Adipocyte (in vitro differentiated cells): ENCODE results near the gene MYLK4.

ENCODE experiments used
- DNase-seq: peaks from one replicate; pipeline ENCODE4 v3.0.0-alpha.2; 2015; ENCODE audit warnings: low read depth
- H3K27me3 ChIP-seq: replicated peaks from 2 replicates; pipeline ENCODE4 v1.7.0; 2013; ENCODE audit warnings: mild to moderate bottlenecking, low read length, moderate library complexity; ENCODE audit not compliant: control insufficient read depth, insufficient read depth
- H3K36me3 ChIP-seq: 2 replicates; pipeline ENCODE4 v1.7.0; 2013; ENCODE audit warnings: low read length, mild to moderate bottlenecking, moderate library complexity; ENCODE audit not compliant: control insufficient read depth, insufficient read depth, severe bottlenecking
- H3K4me1 ChIP-seq: 2 replicates; pipeline ENCODE4 v1.7.0; 2013; ENCODE audit warnings: mild to moderate bottlenecking, low read length, moderate library complexity; ENCODE audit not compliant: control insufficient read depth, insufficient read depth
- H3K4me3 ChIP-seq: 2 replicates; pipeline ENCODE4 v1.7.0; 2013; ENCODE audit warnings: mild to moderate bottlenecking, low read length, moderate library complexity
- H3K9ac ChIP-seq: 2 replicates; pipeline ENCODE4 v1.7.0; 2013; ENCODE audit warnings: mild to moderate bottlenecking, low read length, moderate library complexity
- H3K9me3 ChIP-seq: 2 replicates; pipeline ENCODE4 v1.7.0; 2013; ENCODE audit warnings: mild to moderate bottlenecking, low read length, moderate library complexity; ENCODE audit not compliant: control insufficient read depth

Gene MYLK4

GRCh38 chr6:2729921-2730320 is 20.8 kb downstream of the MYLK4 start:
- no peak for DNase-seq
- no peaks in the 10 kb centered on the region for H3K27me3 ChIP-seq

GRCh38 chr6:2725999-2726567 is 24.6 kb downstream of the MYLK4 start:
- no peak overlapping the region for H3K4me3 ChIP-seq
- no peaks in the 10 kb centered on the region for H3K27me3 ChIP-seq
- no peaks in the 10 kb centered on the region for H3K36me3 ChIP-seq
- no peaks in the 10 kb centered on the region for H3K4me1 ChIP-seq
- H3K9ac ChIP-seq: no peak overlapping the region
- no peaks in the 10 kb centered on the region for H3K9me3 ChIP-seq
- peak; percentile 32 for DNase-seq

More at GRCh38 chr6:2729921-2730320, 20.8 kb downstream of the MYLK4 start:
- Histone ChIP-seq H3K36me3 (no peaks in the 10 kb centered on the region), H3K4me1 (peaks cover 10% of the 10 kb centered on the region), H3K9me3 (no peaks in the 10 kb centered on the region), H3K4me3 (no peak overlapping the region), H3K9ac (no peak overlapping the region)

- DNase-seq: no peak
- Histone ChIP-seq H3K9me3 (no peaks in the 10 kb centered on the region), H3K9ac (no peak overlapping the region), H3K4me1 (no peaks in the 10 kb centered on the region), H3K4me3 (no peak overlapping the region), H3K36me3 (no peaks in the 10 kb centered on the region), H3K27me3 (no peaks in the 10 kb centered on the region)
Measured at GRCh38 chr6:2725364-2725988, 25.2 kb downstream of the MYLK4 start.

- H3K4me3 ChIP-seq: no peak overlapping the region
- H3K27me3 ChIP-seq: no peaks in the 10 kb centered on the region
- no peak for DNase-seq
- H3K36me3 ChIP-seq: no peaks in the 10 kb centered on the region
- H3K9me3 ChIP-seq: no peaks in the 10 kb centered on the region
- H3K9ac ChIP-seq: no peak overlapping the region
- no peaks in the 10 kb centered on the region for H3K4me1 ChIP-seq
Measured at GRCh38 chr6:2721219-2721618, 29.5 kb downstream of the MYLK4 start.

GRCh38 chr6:2719093-2719455 is 31.6 kb downstream of the MYLK4 start:
- H3K9me3 ChIP-seq: no peaks in the 10 kb centered on the region
- no peak for DNase-seq
- H3K27me3 ChIP-seq: no peaks in the 10 kb centered on the region
- no peak overlapping the region for H3K4me3 ChIP-seq
- H3K36me3 ChIP-seq: no peaks in the 10 kb centered on the region
- peaks cover 6% of the 10 kb centered on the region for H3K4me1 ChIP-seq
- no peak overlapping the region for H3K9ac ChIP-seq

- Histone ChIP-seq H3K27me3 (no peaks in the 10 kb centered on the region), H3K4me3 (no peak overlapping the region), H3K4me1 (peaks cover 10% of the 10 kb centered on the region), H3K36me3 (no peaks in the 10 kb centered on the region), H3K9ac (no peak overlapping the region), H3K9me3 (no peaks in the 10 kb centered on the region)
- DNase-seq: peak; percentile 24
Measured at GRCh38 chr6:2718334-2719092, 32.2 kb downstream of the MYLK4 start.

- peaks cover 10% of the 10 kb centered on the region for H3K4me1 ChIP-seq
- no peaks in the 10 kb centered on the region for H3K27me3 ChIP-seq
- H3K9ac ChIP-seq: no peak overlapping the region
- no peak overlapping the region for H3K4me3 ChIP-seq
- no peak for DNase-seq
- no peaks in the 10 kb centered on the region for H3K9me3 ChIP-seq
- H3K36me3 ChIP-seq: no peaks in the 10 kb centered on the region
Measured at GRCh38 chr6:2716936-2717700, 33.6 kb downstream of the MYLK4 start.

GRCh38 chr6:2715737-2716136 is 35.0 kb downstream of the MYLK4 start:
- H3K9ac ChIP-seq: no peak overlapping the region
- H3K4me3 ChIP-seq: no peak overlapping the region
- DNase-seq: no peak

GRCh38 chr6:2714111-2714895 is 36.4 kb downstream of the MYLK4 start:
- Histone ChIP-seq H3K9me3 (peaks cover 14% of the 10 kb centered on the region), H3K4me3 (peak overlapping the region; percentile 32), H3K9ac (no peak overlapping the region), H3K36me3 (no peaks in the 10 kb centered on the region), H3K4me1 (peaks cover 10% of the 10 kb centered on the region), H3K27me3 (no peaks in the 10 kb centered on the region)
- DNase-seq: peak; percentile 64

More at GRCh38 chr6:2715737-2716136, 35.0 kb downstream of the MYLK4 start:
- Histone ChIP-seq H3K36me3 (no peaks in the 10 kb centered on the region), H3K27me3 (no peaks in the 10 kb centered on the region), H3K4me1 (peaks cover 10% of the 10 kb centered on the region), H3K9me3 (peaks cover 6% of the 10 kb centered on the region)

GRCh38 chr6:2713473-2714110 is 37.1 kb downstream of the MYLK4 start:
- Histone ChIP-seq H3K4me3 (no peak overlapping the region), H3K4me1 (peaks cover 10% of the 10 kb centered on the region), H3K27me3 (no peaks in the 10 kb centered on the region), H3K9me3 (peaks cover 14% of the 10 kb centered on the region), H3K9ac (no peak overlapping the region), H3K36me3 (no peaks in the 10 kb centered on the region)
- DNase-seq: no peak
